Liver (tissue), 9 donors: ENCODE data around the gene TMPRSS11F. TPM values are rescaled to one million over a fixed set of nuclear protein-coding genes. Genes with fewer than 3 reads are reported as not detected.

ENCODE experiments used
- DNase-seq: peaks from one replicate; pipeline ENCODE4 v3.0.0-alpha.2; 2017; ENCODE audit warnings: low spot score
- H3K27ac ChIP-seq, 2 donors: one replicate each; pipeline ENCODE4 v1.7.0; 2013; ENCODE audit warnings: inconsistent platforms in 2 of 2, low read length in 2 of 2, control low read depth in 1 of 2, low read depth in 1 of 2, mild to moderate bottlenecking in 1 of 2
- H3K27me3 ChIP-seq, 4 donors: one replicate each; pipeline versions ENCODE4 v1.6.1 to v1.7.0; 2013; ENCODE audit warnings: low read length in 3 of 4, inconsistent platforms in 1 of 4, mild to moderate bottlenecking in 1 of 4, moderate library complexity in 1 of 4; ENCODE audit not compliant: control insufficient read depth in 4 of 4, insufficient read depth in 4 of 4
- H3K36me3 ChIP-seq, 4 donors: one replicate each; pipeline versions ENCODE4 v1.6.1 to v1.7.0; 2013; ENCODE audit warnings: low read length in 3 of 4, mild to moderate bottlenecking in 3 of 4, low read depth in 1 of 4, moderate library complexity in 1 of 4; ENCODE audit not compliant: control insufficient read depth in 4 of 4, insufficient read depth in 3 of 4
- H3K4me1 ChIP-seq, 4 donors: one replicate each; pipeline versions ENCODE4 v1.6.1 to v1.7.0; 2013; ENCODE audit warnings: low read length in 3 of 4, mild to moderate bottlenecking in 3 of 4, moderate library complexity in 1 of 4; ENCODE audit not compliant: control insufficient read depth in 4 of 4, insufficient read depth in 4 of 4
- H3K4me3 ChIP-seq, 3 donors: one replicate each; pipeline versions ENCODE4 v1.6.1 to v1.7.0; 2013; ENCODE audit warnings: low read length in 3 of 3, control low read depth in 1 of 3, low read depth in 1 of 3, mild to moderate bottlenecking in 1 of 3
- H3K9ac ChIP-seq, 2 donors: one replicate each; pipeline ENCODE4 v1.7.0; 2013; ENCODE audit warnings: low read length in 2 of 2, mild to moderate bottlenecking in 2 of 2, moderate library complexity in 2 of 2, control low read depth in 1 of 2, low read depth in 1 of 2
- H3K9me3 ChIP-seq, 4 donors: one replicate each; pipeline versions ENCODE4 v1.6.1 to v1.7.0; 2013; ENCODE audit warnings: low read length in 3 of 4; ENCODE audit not compliant: control insufficient read depth in 4 of 4
- EGR1 ChIP-seq, 2 donors: IDR thresholded peaks; 2 replicates each; pipeline ENCODE4 v1.6.1; 2016 to 2018; ENCODE audit warnings: antibody characterized with exemption in 2 of 2, low read depth in 2 of 2
- FOXA1 ChIP-seq: IDR thresholded peaks from 2 replicates; pipeline ENCODE4 v1.6.1; 2016; ENCODE audit warnings: antibody characterized with exemption
- FOXA2 ChIP-seq: IDR thresholded peaks from 2 replicates; pipeline ENCODE4 v1.6.1; 2016; ENCODE audit warnings: antibody characterized with exemption
- GABPA ChIP-seq, 2 donors: IDR thresholded peaks in 1 of 2; conservative IDR thresholded peaks in 1 of 2; 2 replicates each; pipeline ENCODE4 v1.6.1; 2016; ENCODE audit warnings: antibody characterized with exemption in 2 of 2, mild to moderate bottlenecking in 1 of 2, moderate library complexity in 1 of 2
- HNF4A ChIP-seq, 2 donors: conservative IDR thresholded peaks; 2 replicates each; pipeline ENCODE4 v1.6.1; 2016; ENCODE audit warnings: antibody characterized with exemption in 2 of 2, mild to moderate bottlenecking in 2 of 2
- HNF4G ChIP-seq: IDR thresholded peaks from 2 replicates; pipeline ENCODE4 v1.6.1; 2016; ENCODE audit warnings: antibody characterized with exemption
- JUND ChIP-seq, 2 donors: IDR thresholded peaks; 2 replicates each; pipeline ENCODE4 v1.6.1; 2016; ENCODE audit warnings: antibody characterized with exemption in 2 of 2
- NR2F2 ChIP-seq: IDR thresholded peaks from 2 replicates; pipeline ENCODE4 v1.6.1; 2016; ENCODE audit warnings: antibody characterized with exemption
- RAD21 ChIP-seq, 2 donors: IDR thresholded peaks; 2 replicates each; pipeline ENCODE4 v1.6.1; 2016; ENCODE audit warnings: antibody characterized with exemption in 2 of 2, mild to moderate bottlenecking in 2 of 2
- RXRA ChIP-seq, 2 donors: IDR thresholded peaks; 2 replicates each; pipeline ENCODE4 v1.6.1; 2017 to 2018; ENCODE audit warnings: antibody characterized with exemption in 2 of 2, mild to moderate bottlenecking in 1 of 2
- SP1 ChIP-seq: IDR thresholded peaks from 2 replicates; pipeline ENCODE4 v1.6.1; 2018; ENCODE audit warnings: antibody characterized with exemption, mild to moderate bottlenecking
- TAF1 ChIP-seq: conservative IDR thresholded peaks from 2 replicates; pipeline ENCODE4 v1.6.1; 2016; ENCODE audit warnings: antibody characterized with exemption, mild to moderate bottlenecking
- YY1 ChIP-seq: IDR thresholded peaks from 2 replicates; pipeline ENCODE4 v1.6.1; 2016; ENCODE audit warnings: antibody characterized with exemption, mild to moderate bottlenecking
- WGBS: extraction: QIAGEN DNeasy Blood & Tissue Kit; methylation state at CpG from one replicate; pipeline ENCODE4 v1.1.7; 2013; 5-methylcytosine and 5-hydroxymethylcytosine counted together
- polyA plus RNA-seq, 2 donors: library from polyadenylated mRNA; stranded (reverse) in 1 of 2; unstranded in 1 of 2; fragments of 200-250 nt in 1 of 2; fragments of >200 nt in 1 of 2; fragmentation: Nextera tagmentation in 1 of 2; extraction: Ambion mirVana in 1 of 2; gene quantifications; one replicate each; pipeline versions ENCODE4 v1.2.1 to v1.2.3, GENCODE V29; 2013 to 2015
- total RNA-seq, 2 donors: library from RNA; depleted of rRNA; stranded (reverse); fragments of >200 nt; gene quantifications; one replicate each; pipeline ENCODE4 v1.2.3, GENCODE V29; 2014
- TF ChIP-seq, protein P1 (sequence below): IDR thresholded peaks from 2 replicates; pipeline ENCODE4 v1.6.1; 2016; ENCODE audit warnings: antibody characterized with exemption
- TF ChIP-seq, protein P2 (sequence below): IDR thresholded peaks from 2 replicates; pipeline ENCODE4 v1.6.1; 2016; ENCODE audit warnings: antibody characterized with exemption, mild to moderate bottlenecking
- TF ChIP-seq, protein P3 (sequence below): IDR thresholded peaks from 2 replicates; pipeline ENCODE4 v1.6.1; 2016; ENCODE audit warnings: antibody characterized with exemption
- TF ChIP-seq, protein P4 (sequence below): fragments of 150-350 bp; IDR thresholded peaks from 2 replicates; pipeline ENCODE4 v1.5.1; 2017; ENCODE audit warnings: improper control_type of control experiment, low read depth, low read length; ENCODE audit not compliant: missing input control
- TF ChIP-seq, protein P5 (sequence below): IDR thresholded peaks from 2 replicates; pipeline ENCODE4 v1.6.1; 2016; ENCODE audit warnings: antibody characterized with exemption
- donor health status: healthy.
- donor health status: healthy.
- donor health status: healthy.
- donor health status: healthy.
- donor health status: healthy.

Gene TMPRSS11F
- total and polyA plus RNA-seq, 4 donors: not detected

DNA sequence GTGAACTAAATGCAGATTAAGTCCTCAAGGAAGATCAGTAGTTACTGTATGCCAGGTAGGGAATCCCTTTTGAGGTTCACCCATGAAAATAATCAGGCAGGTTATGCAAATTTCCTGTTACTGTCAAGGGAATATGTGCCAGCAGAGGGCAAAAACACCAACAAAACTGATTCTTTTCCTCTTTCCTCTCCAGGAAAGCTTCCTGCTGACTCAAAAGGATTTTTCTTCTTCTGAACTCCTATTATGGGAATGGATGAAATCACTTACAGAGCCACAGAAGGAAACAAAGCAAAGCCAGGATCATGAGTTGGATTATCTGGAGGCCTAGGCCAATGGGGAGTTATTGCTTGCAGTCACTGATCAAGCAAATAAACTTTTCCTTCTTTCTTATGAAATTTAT is 49.7 kb downstream of the TMPRSS11F start:
- H3K9me3 ChIP-seq: no peaks in the 10 kb centered on the region

DNA sequence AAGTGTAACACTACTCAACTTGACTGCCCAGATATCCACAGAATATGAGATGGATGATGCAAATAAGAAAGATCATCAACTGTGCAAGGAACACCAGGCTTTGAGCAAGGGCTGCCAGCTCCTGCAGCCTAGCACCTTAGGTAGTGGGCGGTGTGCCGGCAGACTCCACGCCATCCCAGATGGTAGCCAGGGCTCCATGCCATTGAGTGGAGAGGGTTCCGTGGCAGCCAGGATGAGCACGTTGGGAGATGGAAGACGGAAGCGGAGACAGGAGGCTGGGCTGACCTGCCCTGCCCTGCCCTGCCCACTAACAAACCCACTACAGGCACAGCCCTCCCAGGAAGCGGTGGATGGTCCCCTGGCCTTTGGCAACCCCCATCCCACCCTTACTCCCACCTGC is 51.9 kb downstream of the TMPRSS11F start:
- Histone ChIP-seq H3K4me3 (no peak overlapping the region), H3K4me1 (no peaks in the 10 kb centered on the region), H3K9ac (no peak overlapping the region), H3K36me3 (no peaks in the 10 kb centered on the region), H3K27ac (no peak overlapping the region), H3K9me3 (no peaks in the 10 kb centered on the region), H3K27me3 (peaks cover 0 to 8% (median 0%) of the 10 kb centered on the region in 4 donors)
- no peak for DNase-seq
- WGBS: 83% methylated on average over 8 of the region's 8 CpGs
- TF ChIP-seq HNF4A (conservative IDR thresholded peaks at IDR 0.05) (no peak), JUND (IDR thresholded peaks at IDR 0.05) (no peak), GABPA (IDR thresholded peaks at IDR 0.05 in 1 of 2, conservative IDR thresholded peaks at IDR 0.05 in 1 of 2) (no peak), TAF1 (no peak), RXRA (IDR thresholded peaks at IDR 0.05) (no peak), HNF4G (no peak), SP1 (no peak)
- TF ChIP-seq, protein P1, sequence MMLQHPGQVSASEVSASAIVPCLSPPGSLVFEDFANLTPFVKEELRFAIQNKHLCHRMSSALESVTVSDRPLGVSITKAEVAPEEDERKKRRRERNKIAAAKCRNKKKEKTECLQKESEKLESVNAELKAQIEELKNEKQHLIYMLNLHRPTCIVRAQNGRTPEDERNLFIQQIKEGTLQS: no peak
- TF ChIP-seq, protein P2, sequence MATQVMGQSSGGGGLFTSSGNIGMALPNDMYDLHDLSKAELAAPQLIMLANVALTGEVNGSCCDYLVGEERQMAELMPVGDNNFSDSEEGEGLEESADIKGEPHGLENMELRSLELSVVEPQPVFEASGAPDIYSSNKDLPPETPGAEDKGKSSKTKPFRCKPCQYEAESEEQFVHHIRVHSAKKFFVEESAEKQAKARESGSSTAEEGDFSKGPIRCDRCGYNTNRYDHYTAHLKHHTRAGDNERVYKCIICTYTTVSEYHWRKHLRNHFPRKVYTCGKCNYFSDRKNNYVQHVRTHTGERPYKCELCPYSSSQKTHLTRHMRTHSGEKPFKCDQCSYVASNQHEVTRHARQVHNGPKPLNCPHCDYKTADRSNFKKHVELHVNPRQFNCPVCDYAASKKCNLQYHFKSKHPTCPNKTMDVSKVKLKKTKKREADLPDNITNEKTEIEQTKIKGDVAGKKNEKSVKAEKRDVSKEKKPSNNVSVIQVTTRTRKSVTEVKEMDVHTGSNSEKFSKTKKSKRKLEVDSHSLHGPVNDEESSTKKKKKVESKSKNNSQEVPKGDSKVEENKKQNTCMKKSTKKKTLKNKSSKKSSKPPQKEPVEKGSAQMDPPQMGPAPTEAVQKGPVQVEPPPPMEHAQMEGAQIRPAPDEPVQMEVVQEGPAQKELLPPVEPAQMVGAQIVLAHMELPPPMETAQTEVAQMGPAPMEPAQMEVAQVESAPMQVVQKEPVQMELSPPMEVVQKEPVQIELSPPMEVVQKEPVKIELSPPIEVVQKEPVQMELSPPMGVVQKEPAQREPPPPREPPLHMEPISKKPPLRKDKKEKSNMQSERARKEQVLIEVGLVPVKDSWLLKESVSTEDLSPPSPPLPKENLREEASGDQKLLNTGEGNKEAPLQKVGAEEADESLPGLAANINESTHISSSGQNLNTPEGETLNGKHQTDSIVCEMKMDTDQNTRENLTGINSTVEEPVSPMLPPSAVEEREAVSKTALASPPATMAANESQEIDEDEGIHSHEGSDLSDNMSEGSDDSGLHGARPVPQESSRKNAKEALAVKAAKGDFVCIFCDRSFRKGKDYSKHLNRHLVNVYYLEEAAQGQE: no peak

More for the DNA sequence above, 49.7 kb downstream of the TMPRSS11F start:
- Histone ChIP-seq H3K27me3 (peaks cover 0 to 8% (median 0%) of the 10 kb centered on the region in 4 donors), H3K36me3 (no peaks in the 10 kb centered on the region), H3K27ac (no peak overlapping the region), H3K4me3 (no peak overlapping the region), H3K4me1 (no peaks in the 10 kb centered on the region), H3K9ac (no peak overlapping the region)
- no peak for DNase-seq
- TF ChIP-seq YY1 (no peak), TAF1 (no peak), FOXA1 (no peak), EGR1 (IDR thresholded peaks at IDR 0.05; ENCODE audit: low read depth in 2 of 2) (no peak), HNF4A (conservative IDR thresholded peaks at IDR 0.05) (no peak), NR2F2 (no peak), GABPA (IDR thresholded peaks at IDR 0.05 in 1 of 2, conservative IDR thresholded peaks at IDR 0.05 in 1 of 2) (no peak), SP1 (no peak), HNF4G (no peak), FOXA2 (no peak), JUND (IDR thresholded peaks at IDR 0.05) (no peak), RAD21 (IDR thresholded peaks at IDR 0.05) (no peak), RXRA (IDR thresholded peaks at IDR 0.05) (no peak)
- TF ChIP-seq, protein P3, sequence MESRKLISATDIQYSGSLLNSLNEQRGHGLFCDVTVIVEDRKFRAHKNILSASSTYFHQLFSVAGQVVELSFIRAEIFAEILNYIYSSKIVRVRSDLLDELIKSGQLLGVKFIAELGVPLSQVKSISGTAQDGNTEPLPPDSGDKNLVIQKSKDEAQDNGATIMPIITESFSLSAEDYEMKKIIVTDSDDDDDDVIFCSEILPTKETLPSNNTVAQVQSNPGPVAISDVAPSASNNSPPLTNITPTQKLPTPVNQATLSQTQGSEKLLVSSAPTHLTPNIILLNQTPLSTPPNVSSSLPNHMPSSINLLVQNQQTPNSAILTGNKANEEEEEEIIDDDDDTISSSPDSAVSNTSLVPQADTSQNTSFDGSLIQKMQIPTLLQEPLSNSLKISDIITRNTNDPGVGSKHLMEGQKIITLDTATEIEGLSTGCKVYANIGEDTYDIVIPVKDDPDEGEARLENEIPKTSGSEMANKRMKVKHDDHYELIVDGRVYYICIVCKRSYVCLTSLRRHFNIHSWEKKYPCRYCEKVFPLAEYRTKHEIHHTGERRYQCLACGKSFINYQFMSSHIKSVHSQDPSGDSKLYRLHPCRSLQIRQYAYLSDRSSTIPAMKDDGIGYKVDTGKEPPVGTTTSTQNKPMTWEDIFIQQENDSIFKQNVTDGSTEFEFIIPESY: no peak
- TF ChIP-seq, protein P4, sequence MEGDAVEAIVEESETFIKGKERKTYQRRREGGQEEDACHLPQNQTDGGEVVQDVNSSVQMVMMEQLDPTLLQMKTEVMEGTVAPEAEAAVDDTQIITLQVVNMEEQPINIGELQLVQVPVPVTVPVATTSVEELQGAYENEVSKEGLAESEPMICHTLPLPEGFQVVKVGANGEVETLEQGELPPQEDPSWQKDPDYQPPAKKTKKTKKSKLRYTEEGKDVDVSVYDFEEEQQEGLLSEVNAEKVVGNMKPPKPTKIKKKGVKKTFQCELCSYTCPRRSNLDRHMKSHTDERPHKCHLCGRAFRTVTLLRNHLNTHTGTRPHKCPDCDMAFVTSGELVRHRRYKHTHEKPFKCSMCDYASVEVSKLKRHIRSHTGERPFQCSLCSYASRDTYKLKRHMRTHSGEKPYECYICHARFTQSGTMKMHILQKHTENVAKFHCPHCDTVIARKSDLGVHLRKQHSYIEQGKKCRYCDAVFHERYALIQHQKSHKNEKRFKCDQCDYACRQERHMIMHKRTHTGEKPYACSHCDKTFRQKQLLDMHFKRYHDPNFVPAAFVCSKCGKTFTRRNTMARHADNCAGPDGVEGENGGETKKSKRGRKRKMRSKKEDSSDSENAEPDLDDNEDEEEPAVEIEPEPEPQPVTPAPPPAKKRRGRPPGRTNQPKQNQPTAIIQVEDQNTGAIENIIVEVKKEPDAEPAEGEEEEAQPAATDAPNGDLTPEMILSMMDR: no peak
- TF ChIP-seq, protein P2: no peak
- TF ChIP-seq, protein P1: no peak
- TF ChIP-seq, protein P5, sequence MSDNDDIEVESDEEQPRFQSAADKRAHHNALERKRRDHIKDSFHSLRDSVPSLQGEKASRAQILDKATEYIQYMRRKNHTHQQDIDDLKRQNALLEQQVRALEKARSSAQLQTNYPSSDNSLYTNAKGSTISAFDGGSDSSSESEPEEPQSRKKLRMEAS: no peak
